ENCODE measurements around the gene DNM1.

Gene DNM1

DNA sequence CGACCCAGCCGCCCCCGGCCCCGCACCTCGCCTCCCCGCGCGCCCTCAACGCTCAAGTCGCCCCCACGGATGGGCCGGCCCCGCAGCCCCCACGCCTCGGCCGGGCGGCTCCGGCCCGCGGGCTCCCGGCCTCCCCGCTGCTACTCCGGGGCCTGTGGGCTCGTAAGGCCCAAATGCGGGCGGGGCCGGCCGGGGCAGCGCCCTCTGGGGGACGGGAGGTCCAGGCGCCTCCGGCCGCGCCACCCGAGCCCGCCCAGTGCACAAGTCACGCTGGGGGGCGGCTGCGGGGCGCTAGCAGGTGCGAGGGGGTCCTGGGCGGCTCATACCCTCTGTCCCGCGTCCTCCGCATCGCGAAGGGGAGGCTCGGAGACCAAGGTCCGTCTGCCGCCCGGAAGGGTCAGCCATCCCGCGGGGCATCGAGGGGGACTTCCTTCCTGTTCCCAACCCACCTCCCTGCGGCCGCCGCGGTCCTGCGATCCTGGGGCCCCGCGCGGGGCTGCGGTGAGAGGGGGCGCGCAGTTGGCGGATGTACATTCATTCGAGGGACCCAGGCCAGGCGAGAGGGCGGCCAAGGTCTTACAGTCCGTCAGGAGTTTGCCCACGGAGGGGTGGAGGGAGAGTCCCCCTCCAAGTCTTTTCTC is 11.7 kb upstream of the DNM1 start, which contains the start of gene CIZ1:
Gene CIZ1 (minus strand): TSS at position 167 of the 641 bp plus-strand sequence. CDS start 715 bp downstream, outside the sequence.
- DNase-seq (ENCODE audit: low read depth in 1 of 2, low spot score in 1 of 2): peak; percentile 70
- Histone ChIP-seq H3K27ac (replicated peaks) (peak within 1 kb of the TSS; percentile 94), H3K4me3 (replicated peaks; ENCODE audit: insufficient read depth, low read length) (peak within 1 kb of the TSS; percentile 91), H3K27me3 (ENCODE audit: insufficient read depth, poor library complexity, severe bottlenecking) (no peaks in the 10 kb centered on the region)
- TF ChIP-seq SPI1 (IDR thresholded peaks at IDR 0.05; ENCODE audit: borderline replicate concordance, low read depth): peak; percentile 34; the same call in 1 of the 2 replicates
- TF ChIP-seq, protein P1, sequence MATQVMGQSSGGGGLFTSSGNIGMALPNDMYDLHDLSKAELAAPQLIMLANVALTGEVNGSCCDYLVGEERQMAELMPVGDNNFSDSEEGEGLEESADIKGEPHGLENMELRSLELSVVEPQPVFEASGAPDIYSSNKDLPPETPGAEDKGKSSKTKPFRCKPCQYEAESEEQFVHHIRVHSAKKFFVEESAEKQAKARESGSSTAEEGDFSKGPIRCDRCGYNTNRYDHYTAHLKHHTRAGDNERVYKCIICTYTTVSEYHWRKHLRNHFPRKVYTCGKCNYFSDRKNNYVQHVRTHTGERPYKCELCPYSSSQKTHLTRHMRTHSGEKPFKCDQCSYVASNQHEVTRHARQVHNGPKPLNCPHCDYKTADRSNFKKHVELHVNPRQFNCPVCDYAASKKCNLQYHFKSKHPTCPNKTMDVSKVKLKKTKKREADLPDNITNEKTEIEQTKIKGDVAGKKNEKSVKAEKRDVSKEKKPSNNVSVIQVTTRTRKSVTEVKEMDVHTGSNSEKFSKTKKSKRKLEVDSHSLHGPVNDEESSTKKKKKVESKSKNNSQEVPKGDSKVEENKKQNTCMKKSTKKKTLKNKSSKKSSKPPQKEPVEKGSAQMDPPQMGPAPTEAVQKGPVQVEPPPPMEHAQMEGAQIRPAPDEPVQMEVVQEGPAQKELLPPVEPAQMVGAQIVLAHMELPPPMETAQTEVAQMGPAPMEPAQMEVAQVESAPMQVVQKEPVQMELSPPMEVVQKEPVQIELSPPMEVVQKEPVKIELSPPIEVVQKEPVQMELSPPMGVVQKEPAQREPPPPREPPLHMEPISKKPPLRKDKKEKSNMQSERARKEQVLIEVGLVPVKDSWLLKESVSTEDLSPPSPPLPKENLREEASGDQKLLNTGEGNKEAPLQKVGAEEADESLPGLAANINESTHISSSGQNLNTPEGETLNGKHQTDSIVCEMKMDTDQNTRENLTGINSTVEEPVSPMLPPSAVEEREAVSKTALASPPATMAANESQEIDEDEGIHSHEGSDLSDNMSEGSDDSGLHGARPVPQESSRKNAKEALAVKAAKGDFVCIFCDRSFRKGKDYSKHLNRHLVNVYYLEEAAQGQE (IDR thresholded peaks at IDR 0.05; ENCODE audit: insufficient replicate concordance, low read depth): peak; percentile 34
- peak; percentile 26; the same call in 1 of the 2 replicates for TF ChIP-seq GABPA (IDR thresholded peaks at IDR 0.05; ENCODE audit: low read depth)
- peak; percentile 51; the same call in 1 of the 2 replicates for TF ChIP-seq POLR2AphosphoS5 (IDR thresholded peaks at IDR 0.05; ENCODE audit: low read depth)
- TF ChIP-seq, protein P2, sequence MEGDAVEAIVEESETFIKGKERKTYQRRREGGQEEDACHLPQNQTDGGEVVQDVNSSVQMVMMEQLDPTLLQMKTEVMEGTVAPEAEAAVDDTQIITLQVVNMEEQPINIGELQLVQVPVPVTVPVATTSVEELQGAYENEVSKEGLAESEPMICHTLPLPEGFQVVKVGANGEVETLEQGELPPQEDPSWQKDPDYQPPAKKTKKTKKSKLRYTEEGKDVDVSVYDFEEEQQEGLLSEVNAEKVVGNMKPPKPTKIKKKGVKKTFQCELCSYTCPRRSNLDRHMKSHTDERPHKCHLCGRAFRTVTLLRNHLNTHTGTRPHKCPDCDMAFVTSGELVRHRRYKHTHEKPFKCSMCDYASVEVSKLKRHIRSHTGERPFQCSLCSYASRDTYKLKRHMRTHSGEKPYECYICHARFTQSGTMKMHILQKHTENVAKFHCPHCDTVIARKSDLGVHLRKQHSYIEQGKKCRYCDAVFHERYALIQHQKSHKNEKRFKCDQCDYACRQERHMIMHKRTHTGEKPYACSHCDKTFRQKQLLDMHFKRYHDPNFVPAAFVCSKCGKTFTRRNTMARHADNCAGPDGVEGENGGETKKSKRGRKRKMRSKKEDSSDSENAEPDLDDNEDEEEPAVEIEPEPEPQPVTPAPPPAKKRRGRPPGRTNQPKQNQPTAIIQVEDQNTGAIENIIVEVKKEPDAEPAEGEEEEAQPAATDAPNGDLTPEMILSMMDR (IDR thresholded peaks at IDR 0.05; ENCODE audit: insufficient read depth, low read length): peak; percentile 31

DNA sequence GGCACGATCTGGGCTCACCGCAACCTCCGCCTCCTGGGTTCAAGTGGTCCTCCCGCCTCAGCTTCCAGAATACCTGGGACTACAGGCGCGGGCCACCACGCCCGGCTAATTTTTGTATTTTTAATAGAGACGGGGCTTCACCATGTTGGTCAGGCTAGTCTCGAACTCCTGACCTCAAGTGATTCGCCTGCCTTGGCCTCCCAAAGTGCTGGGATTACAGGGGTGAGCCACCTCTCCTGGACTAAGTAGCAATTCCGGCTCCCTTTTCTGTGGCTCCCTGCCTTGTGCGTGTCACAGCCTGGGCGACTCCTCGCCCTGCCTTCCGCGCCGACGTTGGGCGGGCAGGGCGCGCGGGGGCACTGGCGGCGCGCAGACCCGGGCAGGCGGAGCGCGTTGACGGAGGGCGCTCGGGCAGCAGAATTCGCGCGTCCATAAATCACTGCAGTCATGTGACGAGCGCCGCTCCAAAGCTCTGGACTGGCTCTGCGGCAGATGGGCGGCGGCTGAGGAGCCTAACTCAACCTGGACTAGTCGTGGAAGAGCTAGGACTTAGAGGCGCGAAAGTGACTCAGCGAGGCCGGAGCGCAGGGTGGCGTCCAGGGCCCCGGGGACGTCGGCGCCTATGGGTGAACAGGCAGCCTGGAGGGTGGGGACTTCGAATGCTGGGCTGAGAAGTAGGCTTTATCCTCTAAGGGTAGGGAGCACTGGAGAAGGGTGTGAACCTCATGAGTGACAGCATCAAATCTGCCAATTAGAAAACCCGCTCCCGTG is 10.4 kb upstream of the DNM1 start:
- TF ChIP-seq GABPA (IDR thresholded peaks at IDR 0.05; ENCODE audit: low read depth) (no peak), POLR2AphosphoS5 (IDR thresholded peaks at IDR 0.05; ENCODE audit: low read depth) (no peak), SPI1 (IDR thresholded peaks at IDR 0.05; ENCODE audit: borderline replicate concordance, low read depth) (no peak)
- TF ChIP-seq, protein P2 (IDR thresholded peaks at IDR 0.05; ENCODE audit: insufficient read depth, low read length): no peak
- TF ChIP-seq, protein P1 (IDR thresholded peaks at IDR 0.05; ENCODE audit: insufficient replicate concordance, low read depth): no peak
- DNase-seq (ENCODE audit: low read depth in 1 of 2, low spot score in 1 of 2): no peak
- Histone ChIP-seq H3K27ac (replicated peaks) (no peak overlapping the region), H3K27me3 (ENCODE audit: insufficient read depth, poor library complexity, severe bottlenecking) (no peaks in the 10 kb centered on the region), H3K4me3 (replicated peaks; ENCODE audit: insufficient read depth, low read length) (no peak overlapping the region)

DNA sequence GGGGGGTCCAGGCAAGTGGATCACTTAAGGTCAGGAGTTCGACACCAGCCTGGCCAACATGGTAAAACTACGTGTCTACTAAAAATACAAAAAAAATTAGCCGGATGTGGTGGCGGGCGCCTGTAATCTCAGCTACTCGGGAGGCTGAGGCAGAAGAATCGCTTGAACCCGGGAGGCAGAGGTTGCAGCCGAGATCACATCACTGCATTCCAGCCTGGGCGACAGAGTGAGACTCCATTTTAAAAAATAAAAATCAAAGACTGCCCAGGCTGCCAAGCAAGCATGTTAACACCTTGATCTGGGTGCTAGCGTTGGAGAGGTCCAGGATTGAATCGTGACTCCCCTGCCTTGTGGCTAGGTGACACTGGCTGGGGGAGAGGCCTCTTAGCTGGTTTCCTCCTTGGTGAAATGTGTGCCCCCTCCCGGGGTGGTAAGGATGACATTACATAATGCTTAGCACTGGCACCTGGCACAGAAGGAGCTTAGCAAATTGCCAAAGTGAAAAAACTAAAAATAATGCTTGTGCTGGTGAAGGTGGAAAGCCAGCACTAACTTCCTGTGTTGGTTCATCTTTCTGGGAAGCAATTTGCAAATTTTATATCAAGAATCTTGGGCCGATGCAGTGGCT is 9.6 kb upstream of the DNM1 start:
- no peak overlapping the region for H3K4me3 ChIP-seq (replicated peaks; ENCODE audit: insufficient read depth, low read length)
- DNase-seq (ENCODE audit: low read depth in 1 of 2, low spot score in 1 of 2): peak in 1 of 2 experiments; percentile 28
- no peak for TF ChIP-seq SPI1 (IDR thresholded peaks at IDR 0.05; ENCODE audit: borderline replicate concordance, low read depth)
- no peak for TF ChIP-seq POLR2AphosphoS5 (IDR thresholded peaks at IDR 0.05; ENCODE audit: low read depth)
- no peak for TF ChIP-seq GABPA (IDR thresholded peaks at IDR 0.05; ENCODE audit: low read depth)
- TF ChIP-seq, protein P1 (IDR thresholded peaks at IDR 0.05; ENCODE audit: insufficient replicate concordance, low read depth): no peak
- TF ChIP-seq, protein P2 (IDR thresholded peaks at IDR 0.05; ENCODE audit: insufficient read depth, low read length): no peak
- H3K27ac ChIP-seq (replicated peaks): no peak overlapping the region
- no peaks in the 10 kb centered on the region for H3K27me3 ChIP-seq (ENCODE audit: insufficient read depth, poor library complexity, severe bottlenecking)
